ENCODE measurements around the gene C19orf67.

The C19orf67 gene

DNA sequence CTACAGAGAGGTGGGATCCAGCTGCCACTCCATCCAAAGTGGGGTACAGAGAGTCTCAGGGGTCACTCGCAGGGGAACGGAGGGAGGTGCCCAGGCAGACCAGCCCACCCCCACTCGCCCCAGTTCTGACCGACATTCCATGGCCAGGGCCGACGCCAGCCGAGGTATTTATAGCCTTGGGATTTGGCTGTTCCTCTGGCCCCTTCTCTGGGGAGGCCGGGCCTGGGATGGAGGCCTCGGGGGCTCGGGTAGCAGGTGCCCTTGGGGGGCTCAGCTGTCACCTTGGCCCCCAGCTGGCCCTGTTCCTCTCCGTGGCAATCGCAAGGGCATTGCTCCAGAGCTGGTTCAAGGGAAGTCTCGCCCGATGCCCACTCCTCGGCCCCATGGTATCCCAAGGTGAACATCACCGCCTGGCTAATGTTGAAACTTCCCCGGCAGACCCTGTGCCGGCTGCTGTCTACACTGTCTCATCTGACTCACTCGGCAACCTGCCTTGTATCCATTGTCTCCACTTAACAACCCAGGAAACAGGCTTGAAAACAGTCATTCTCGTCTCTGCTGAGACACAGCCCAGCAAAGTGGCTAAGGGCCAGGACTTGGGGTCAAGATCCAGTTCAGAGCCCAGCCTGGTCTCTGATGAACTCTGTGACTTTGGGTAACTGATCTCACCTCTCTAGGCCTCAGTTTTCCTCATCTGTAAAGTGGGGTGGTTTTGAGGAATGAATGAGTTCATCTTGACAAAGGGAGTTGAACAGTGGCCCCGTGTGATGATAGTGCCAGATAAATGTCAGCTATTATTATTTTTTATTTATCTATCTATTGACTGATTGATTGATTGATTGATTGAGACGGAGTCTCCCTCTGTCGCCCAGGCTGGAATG lies 22.2 kb upstream of the C19orf67 start:
- peaks cover 5% of the 10 kb centered on the region; the same call in 1 of the 2 replicates for H3K36me3 ChIP-seq (ENCODE audit: control insufficient read depth, insufficient read depth, low read length)
- no peak overlapping the region for H3K9ac ChIP-seq (ENCODE audit: low read length)
- no peak overlapping the region for H3K4me3 ChIP-seq (ENCODE audit: low read depth, low read length)
- H3K9me3 ChIP-seq (ENCODE audit: control insufficient read depth, insufficient read depth, low read depth, low read length), result no peaks in the 10 kb centered on the region
- no peaks in the 10 kb centered on the region for H3K27me3 ChIP-seq (ENCODE audit: control insufficient read depth, insufficient read depth, low read length)
- H3K4me1 ChIP-seq (ENCODE audit: control insufficient read depth, insufficient read depth, low read length), result peaks cover 12% of the 10 kb centered on the region
- H3K27ac ChIP-seq (ENCODE audit: low read depth, low read length), result no peak overlapping the region

DNA sequence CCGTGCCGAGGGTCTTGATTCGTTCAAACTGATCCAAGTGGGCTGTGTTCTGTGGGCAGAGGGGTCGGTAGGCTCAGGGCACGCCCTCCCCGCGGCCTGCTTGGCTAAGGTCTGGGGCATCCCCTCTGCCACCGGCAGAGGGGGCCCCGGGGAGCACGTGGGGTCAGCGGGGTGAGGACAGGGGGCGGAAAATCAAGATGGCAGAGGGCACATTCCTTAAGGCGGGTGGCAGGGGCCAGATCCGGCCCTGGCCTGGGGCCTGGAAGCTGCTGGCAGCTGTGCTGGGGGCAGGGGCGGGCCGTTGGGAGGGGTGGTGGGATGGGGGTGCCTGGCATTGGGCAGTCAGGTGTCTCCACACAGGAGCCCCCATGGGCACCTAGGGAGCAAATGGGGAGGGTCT lies 21.3 kb upstream of the C19orf67 start:
- Histone ChIP-seq H3K9ac (ENCODE audit: low read length) (no peak overlapping the region), H3K4me3 (ENCODE audit: low read depth, low read length) (no peak overlapping the region), H3K27me3 (ENCODE audit: control insufficient read depth, insufficient read depth, low read length) (no peaks in the 10 kb centered on the region), H3K27ac (ENCODE audit: low read depth, low read length) (no peak overlapping the region), H3K36me3 (ENCODE audit: control insufficient read depth, insufficient read depth, low read length) (peaks cover 13% of the 10 kb centered on the region), H3K9me3 (ENCODE audit: control insufficient read depth, insufficient read depth, low read depth, low read length) (no peaks in the 10 kb centered on the region), H3K4me1 (ENCODE audit: control insufficient read depth, insufficient read depth, low read length) (peaks cover 3% of the 10 kb centered on the region)

DNA sequence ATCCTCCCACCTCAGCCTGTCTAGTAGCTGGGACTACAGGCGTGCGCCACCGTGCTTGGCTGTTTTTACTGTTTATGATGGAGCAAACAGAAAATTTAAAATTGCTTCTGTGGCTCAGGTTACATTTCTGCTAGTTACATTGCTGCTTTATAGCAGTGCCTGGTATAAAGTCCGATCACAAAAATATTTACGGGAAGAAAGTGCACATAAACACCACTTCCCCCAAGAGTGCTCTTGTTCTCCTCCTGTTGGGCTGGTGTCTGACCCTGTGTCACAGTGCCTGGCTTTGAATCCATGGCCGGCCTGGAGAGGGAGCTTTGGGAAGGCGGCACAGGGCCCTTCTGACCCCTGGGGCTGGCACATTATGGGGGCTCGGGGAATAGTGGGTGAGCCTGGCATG lies 20.1 kb upstream of the C19orf67 start:
- Histone ChIP-seq H3K4me3 (ENCODE audit: low read depth, low read length) (no peak overlapping the region), H3K9me3 (ENCODE audit: control insufficient read depth, insufficient read depth, low read depth, low read length) (no peaks in the 10 kb centered on the region), H3K27ac (ENCODE audit: low read depth, low read length) (no peak overlapping the region), H3K4me1 (ENCODE audit: control insufficient read depth, insufficient read depth, low read length) (no peaks in the 10 kb centered on the region), H3K9ac (ENCODE audit: low read length) (no peak overlapping the region), H3K27me3 (ENCODE audit: control insufficient read depth, insufficient read depth, low read length) (no peaks in the 10 kb centered on the region), H3K36me3 (ENCODE audit: control insufficient read depth, insufficient read depth, low read length) (peaks cover 14% of the 10 kb centered on the region)

DNA sequence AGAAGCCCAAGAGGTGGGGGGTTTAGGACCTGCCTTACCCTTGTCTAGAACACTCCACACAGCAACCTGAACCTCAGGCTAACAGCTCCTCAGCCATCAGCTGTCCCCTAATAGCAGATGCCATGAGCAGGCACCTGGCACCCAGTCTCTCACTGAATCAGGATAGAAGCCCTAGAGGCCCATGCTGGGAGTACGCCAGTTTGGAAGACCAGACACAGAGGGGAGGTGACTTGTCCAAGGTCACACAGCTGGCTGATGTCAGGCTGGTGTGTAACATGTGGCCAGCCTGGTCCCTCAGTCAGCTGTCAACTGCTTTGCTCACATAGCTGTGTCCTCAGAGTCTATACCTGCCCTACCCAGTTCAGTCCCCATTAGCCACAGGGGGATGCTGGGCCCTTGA lies 17.7 kb upstream of the C19orf67 start:
- H3K9me3 ChIP-seq (ENCODE audit: control insufficient read depth, insufficient read depth, low read depth, low read length), result no peaks in the 10 kb centered on the region
- peaks cover 18% of the 10 kb centered on the region for H3K36me3 ChIP-seq (ENCODE audit: control insufficient read depth, insufficient read depth, low read length)
- H3K27me3 ChIP-seq (ENCODE audit: control insufficient read depth, insufficient read depth, low read length), result no peaks in the 10 kb centered on the region
- no peak overlapping the region for H3K27ac ChIP-seq (ENCODE audit: low read depth, low read length)
- no peak overlapping the region for H3K4me3 ChIP-seq (ENCODE audit: low read depth, low read length)
- no peak overlapping the region for H3K9ac ChIP-seq (ENCODE audit: low read length)
- no peaks in the 10 kb centered on the region for H3K4me1 ChIP-seq (ENCODE audit: control insufficient read depth, insufficient read depth, low read length)

DNA sequence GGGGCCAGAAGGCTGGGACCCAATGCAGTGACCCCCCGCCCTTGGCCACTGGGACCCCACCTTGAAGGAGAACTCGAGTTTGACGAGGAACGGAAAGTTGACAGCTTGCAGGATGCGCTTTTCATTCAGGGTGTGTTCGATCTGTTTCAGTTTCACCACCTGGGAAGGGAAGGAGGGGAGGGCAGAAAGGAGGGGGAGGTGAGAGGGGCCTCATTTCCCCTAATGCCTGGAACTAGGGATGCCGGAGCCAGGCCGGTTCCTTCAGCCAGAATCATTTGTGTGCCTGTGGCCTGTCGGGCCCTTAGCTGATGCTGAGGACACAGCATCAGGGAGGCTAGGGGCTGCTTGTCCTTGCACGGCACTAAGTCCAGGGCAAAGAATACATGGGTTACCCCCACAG lies 17.2 kb upstream of the C19orf67 start:
- no peak overlapping the region for H3K4me3 ChIP-seq (ENCODE audit: low read depth, low read length)
- H3K27me3 ChIP-seq (ENCODE audit: control insufficient read depth, insufficient read depth, low read length), result no peaks in the 10 kb centered on the region
- no peaks in the 10 kb centered on the region for H3K9me3 ChIP-seq (ENCODE audit: control insufficient read depth, insufficient read depth, low read depth, low read length)
- H3K36me3 ChIP-seq (ENCODE audit: control insufficient read depth, insufficient read depth, low read length), result peaks cover 18% of the 10 kb centered on the region
- H3K4me1 ChIP-seq (ENCODE audit: control insufficient read depth, insufficient read depth, low read length), result no peaks in the 10 kb centered on the region
- no peak overlapping the region for H3K27ac ChIP-seq (ENCODE audit: low read depth, low read length)
- H3K9ac ChIP-seq (ENCODE audit: low read length), result no peak overlapping the region

DNA sequence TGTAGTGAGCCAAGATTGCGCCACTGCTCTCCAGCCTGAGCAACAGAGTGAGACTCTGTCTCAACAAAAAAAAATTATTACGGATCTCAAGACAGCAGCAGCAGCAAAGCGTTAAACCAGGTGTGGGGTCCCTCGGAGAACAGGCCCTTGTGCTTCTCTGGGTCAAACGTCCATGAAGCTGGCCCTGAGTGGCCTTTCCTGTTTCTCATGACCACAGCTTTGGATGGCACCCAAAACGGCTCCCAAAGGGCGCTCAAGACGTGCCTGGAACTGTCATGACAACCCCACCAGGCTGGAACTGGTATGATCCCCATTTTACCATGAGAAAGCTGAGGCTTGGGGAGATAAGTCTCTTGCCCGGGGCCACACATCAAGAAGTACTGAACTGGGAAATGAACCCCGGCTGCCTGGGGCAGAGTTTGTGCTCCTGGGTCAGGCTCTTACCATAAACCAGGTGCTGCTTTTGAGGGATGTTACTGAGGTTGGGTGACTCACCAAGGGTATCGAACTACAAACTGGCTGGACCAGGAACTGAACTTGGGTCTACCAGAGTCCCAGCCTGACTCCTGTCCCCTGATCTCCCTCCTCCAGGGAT lies 16.6 kb upstream of the C19orf67 start:
- H3K9ac ChIP-seq (ENCODE audit: low read length), result no peak overlapping the region

DNA sequence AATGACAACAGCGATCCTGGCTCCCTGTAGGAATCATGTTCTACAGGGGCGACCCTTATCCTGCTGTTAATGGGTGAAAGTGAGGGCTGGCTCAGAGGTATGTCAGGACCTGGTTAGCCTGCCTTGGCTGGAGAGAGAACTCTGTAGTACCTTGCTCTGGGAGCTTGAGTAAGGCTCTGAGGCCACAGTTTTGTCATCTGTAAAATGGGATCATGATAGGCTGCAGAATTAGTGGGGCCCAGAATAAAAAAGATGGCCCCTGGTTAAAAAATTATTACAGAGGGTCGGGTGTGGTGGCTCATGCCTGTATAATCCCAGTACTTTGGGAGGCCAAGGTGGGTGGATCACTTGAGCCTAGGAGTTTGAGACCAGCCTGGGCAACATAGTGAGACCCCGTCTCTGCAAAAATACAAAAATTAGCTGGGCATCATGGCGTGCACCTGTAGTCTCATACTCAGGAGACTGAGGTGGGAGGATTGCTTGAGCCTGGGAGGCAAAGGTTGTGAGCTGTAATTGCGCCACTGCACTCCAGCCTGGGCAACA lies 15.5 kb upstream of the C19orf67 start:
- H3K9me3 ChIP-seq (ENCODE audit: control insufficient read depth, insufficient read depth, low read depth, low read length), result no peaks in the 10 kb centered on the region
- H3K36me3 ChIP-seq (ENCODE audit: control insufficient read depth, insufficient read depth, low read length), result peaks cover 19% of the 10 kb centered on the region
- H3K27me3 ChIP-seq (ENCODE audit: control insufficient read depth, insufficient read depth, low read length), result no peaks in the 10 kb centered on the region
- no peak overlapping the region for H3K9ac ChIP-seq (ENCODE audit: low read length)
- H3K27ac ChIP-seq (ENCODE audit: low read depth, low read length), result no peak overlapping the region
- no peaks in the 10 kb centered on the region for H3K4me1 ChIP-seq (ENCODE audit: control insufficient read depth, insufficient read depth, low read length)
- H3K4me3 ChIP-seq (ENCODE audit: low read depth, low read length), result no peak overlapping the region

More for the DNA sequence above, 16.6 kb upstream of the C19orf67 start:
- no peak overlapping the region for H3K27ac ChIP-seq (ENCODE audit: low read depth, low read length)
- no peaks in the 10 kb centered on the region for H3K27me3 ChIP-seq (ENCODE audit: control insufficient read depth, insufficient read depth, low read length)
- H3K4me3 ChIP-seq (ENCODE audit: low read depth, low read length), result no peak overlapping the region
- no peaks in the 10 kb centered on the region for H3K4me1 ChIP-seq (ENCODE audit: control insufficient read depth, insufficient read depth, low read length)
- H3K9me3 ChIP-seq (ENCODE audit: control insufficient read depth, insufficient read depth, low read depth, low read length), result no peaks in the 10 kb centered on the region
- peaks cover 18% of the 10 kb centered on the region for H3K36me3 ChIP-seq (ENCODE audit: control insufficient read depth, insufficient read depth, low read length)

DNA sequence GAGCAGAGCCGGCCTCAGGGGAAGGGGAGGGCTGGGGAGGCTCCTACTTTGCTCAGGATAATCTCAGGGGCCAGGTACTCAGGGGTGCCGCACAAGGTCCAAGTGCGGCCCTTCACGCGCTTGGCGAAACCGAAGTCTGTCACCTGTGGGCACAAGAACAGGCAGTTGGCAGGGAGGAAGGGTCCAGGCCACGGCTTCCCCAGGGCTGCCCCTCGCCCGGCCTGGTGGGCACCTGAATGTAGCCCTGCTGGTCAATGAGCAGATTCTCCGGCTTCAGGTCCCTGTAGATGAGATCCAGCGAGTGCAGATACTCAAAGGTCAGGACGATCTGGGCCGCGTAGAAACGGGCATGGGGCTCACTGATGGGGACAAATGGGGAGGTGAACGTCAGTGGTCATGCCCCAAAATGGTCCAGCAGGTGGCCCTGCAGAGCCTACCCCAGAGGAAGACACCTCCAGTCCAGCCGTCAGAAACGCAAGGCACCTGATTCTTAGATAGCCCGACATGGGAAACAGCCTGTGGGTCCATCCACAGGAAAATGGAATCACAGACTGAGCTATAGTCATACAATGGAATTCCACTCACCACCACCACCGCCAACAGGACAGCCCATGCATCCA lies 12.1 kb upstream of the C19orf67 start:
- Histone ChIP-seq H3K27me3 (ENCODE audit: control insufficient read depth, insufficient read depth, low read length) (no peaks in the 10 kb centered on the region), H3K27ac (ENCODE audit: low read depth, low read length) (no peak overlapping the region), H3K9me3 (ENCODE audit: control insufficient read depth, insufficient read depth, low read depth, low read length) (peaks cover 8% of the 10 kb centered on the region), H3K36me3 (ENCODE audit: control insufficient read depth, insufficient read depth, low read length) (peaks cover 16% of the 10 kb centered on the region), H3K9ac (ENCODE audit: low read length) (no peak overlapping the region), H3K4me1 (ENCODE audit: control insufficient read depth, insufficient read depth, low read length) (no peaks in the 10 kb centered on the region), H3K4me3 (ENCODE audit: low read depth, low read length) (no peak overlapping the region)

DNA sequence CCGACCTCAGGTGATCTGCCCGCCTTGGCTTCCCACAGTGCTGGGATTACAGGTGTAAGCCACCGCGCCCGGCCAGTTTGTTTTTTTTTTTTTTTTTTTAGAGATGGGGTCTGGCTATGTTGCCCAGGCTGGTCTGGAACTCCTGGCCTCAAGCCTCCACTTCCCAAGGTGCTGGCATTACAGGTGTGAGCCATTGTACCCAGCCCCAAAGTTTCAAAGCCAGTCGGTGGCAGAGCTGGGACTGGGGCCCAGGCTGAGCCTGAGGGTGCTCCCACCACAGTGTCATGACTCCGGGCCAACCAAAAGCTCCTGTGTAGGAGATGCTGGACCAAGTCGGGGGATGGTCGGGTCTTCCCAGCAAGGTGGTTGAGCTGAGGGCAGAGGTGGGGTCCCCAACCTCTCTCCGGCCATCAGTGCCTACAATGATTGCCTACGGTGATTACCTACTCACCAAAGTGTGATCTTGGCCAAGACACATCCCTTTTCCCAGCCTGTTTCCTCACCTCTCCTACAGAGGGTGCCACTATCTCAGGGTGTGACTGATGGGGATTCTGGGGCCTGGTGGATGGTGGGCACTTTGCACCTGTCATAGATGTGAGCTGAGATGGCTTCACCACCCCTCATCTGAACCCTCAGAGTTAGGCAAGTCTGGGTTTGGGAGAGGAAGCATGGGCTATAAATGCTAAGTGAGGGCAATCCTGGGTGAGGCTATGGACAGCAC lies 10.8 kb upstream of the C19orf67 start:
- H3K4me1 ChIP-seq (ENCODE audit: control insufficient read depth, insufficient read depth, low read length), result no peaks in the 10 kb centered on the region
- H3K27ac ChIP-seq (ENCODE audit: low read depth, low read length), result no peak overlapping the region
- H3K36me3 ChIP-seq (ENCODE audit: control insufficient read depth, insufficient read depth, low read length), result peaks cover 9% of the 10 kb centered on the region
- H3K27me3 ChIP-seq (ENCODE audit: control insufficient read depth, insufficient read depth, low read length), result no peaks in the 10 kb centered on the region
- peaks cover 8% of the 10 kb centered on the region for H3K9me3 ChIP-seq (ENCODE audit: control insufficient read depth, insufficient read depth, low read depth, low read length)
- no peak overlapping the region for H3K9ac ChIP-seq (ENCODE audit: low read length)
- no peak overlapping the region for H3K4me3 ChIP-seq (ENCODE audit: low read depth, low read length)

DNA sequence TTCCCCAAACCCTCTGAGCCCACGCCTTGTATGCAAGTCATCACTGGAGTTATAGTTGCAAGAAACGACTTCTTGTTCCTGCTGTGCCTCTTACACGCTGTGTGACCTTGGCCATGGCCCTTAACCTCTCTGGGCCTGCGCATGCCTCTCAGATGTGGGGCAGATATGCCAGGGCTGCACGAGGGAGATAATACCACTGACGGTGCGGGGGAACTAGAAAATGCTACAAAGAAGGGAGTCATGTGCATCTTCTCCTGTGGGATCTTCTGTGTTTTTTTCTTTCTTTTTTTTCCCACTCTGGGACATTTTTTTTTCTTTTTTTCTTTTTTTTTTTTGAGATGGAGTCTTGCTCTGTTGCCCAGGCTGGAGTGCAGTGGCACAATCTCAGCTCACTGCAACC lies 9.3 kb upstream of the C19orf67 start:
- Histone ChIP-seq H3K9me3 (ENCODE audit: control insufficient read depth, insufficient read depth, low read depth, low read length) (peaks cover 8% of the 10 kb centered on the region), H3K27ac (ENCODE audit: low read depth, low read length) (no peak overlapping the region), H3K4me3 (ENCODE audit: low read depth, low read length) (no peak overlapping the region), H3K4me1 (ENCODE audit: control insufficient read depth, insufficient read depth, low read length) (no peaks in the 10 kb centered on the region), H3K27me3 (ENCODE audit: control insufficient read depth, insufficient read depth, low read length) (no peaks in the 10 kb centered on the region), H3K36me3 (ENCODE audit: control insufficient read depth, insufficient read depth, low read length) (peaks cover 4% of the 10 kb centered on the region; the same call in 1 of the 2 replicates), H3K9ac (ENCODE audit: low read length) (no peak overlapping the region)
